Measurements from ENCODE around the gene PHKG2.

PHKG2 gene

DNA sequence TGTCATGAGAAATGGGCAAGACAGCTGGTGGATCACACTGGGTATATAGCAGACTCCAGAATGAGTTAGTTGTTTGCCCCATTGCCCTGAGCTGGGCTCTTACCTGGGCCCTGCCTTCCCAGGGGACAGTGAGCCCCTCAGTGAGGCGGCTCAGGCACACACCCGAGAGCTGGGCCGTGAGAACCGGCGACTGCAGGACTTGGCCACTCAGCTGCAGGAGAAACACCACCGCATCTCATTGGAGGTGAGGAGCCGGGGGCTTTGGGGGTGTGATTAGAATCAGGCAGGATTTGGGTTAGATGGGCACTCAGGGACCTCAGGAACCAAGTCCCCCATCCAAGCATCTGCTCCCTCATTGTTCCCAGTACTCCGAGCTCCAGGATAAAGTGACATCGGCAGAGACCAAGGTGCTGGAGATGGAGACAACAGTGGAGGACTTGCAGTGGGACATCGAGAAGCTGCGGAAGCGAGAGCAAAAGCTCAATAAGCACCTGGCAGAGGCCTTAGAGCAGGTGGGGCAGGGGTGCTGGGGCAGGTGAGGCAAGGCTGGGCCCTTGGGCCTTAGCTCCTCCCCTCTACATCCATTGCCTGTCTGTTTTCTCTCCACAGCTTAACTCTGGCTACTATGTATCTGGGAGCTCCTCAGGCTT lies 16.7 kb downstream of the PHKG2 start:
- TF ChIP-seq, protein P1, sequence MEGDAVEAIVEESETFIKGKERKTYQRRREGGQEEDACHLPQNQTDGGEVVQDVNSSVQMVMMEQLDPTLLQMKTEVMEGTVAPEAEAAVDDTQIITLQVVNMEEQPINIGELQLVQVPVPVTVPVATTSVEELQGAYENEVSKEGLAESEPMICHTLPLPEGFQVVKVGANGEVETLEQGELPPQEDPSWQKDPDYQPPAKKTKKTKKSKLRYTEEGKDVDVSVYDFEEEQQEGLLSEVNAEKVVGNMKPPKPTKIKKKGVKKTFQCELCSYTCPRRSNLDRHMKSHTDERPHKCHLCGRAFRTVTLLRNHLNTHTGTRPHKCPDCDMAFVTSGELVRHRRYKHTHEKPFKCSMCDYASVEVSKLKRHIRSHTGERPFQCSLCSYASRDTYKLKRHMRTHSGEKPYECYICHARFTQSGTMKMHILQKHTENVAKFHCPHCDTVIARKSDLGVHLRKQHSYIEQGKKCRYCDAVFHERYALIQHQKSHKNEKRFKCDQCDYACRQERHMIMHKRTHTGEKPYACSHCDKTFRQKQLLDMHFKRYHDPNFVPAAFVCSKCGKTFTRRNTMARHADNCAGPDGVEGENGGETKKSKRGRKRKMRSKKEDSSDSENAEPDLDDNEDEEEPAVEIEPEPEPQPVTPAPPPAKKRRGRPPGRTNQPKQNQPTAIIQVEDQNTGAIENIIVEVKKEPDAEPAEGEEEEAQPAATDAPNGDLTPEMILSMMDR (IDR thresholded peaks at IDR 0.05; ENCODE audit: low read depth, low read length, missing control alignments) = no peak
- DNase-seq (ENCODE audit: extremely low read depth, low read depth) = no peak

DNA sequence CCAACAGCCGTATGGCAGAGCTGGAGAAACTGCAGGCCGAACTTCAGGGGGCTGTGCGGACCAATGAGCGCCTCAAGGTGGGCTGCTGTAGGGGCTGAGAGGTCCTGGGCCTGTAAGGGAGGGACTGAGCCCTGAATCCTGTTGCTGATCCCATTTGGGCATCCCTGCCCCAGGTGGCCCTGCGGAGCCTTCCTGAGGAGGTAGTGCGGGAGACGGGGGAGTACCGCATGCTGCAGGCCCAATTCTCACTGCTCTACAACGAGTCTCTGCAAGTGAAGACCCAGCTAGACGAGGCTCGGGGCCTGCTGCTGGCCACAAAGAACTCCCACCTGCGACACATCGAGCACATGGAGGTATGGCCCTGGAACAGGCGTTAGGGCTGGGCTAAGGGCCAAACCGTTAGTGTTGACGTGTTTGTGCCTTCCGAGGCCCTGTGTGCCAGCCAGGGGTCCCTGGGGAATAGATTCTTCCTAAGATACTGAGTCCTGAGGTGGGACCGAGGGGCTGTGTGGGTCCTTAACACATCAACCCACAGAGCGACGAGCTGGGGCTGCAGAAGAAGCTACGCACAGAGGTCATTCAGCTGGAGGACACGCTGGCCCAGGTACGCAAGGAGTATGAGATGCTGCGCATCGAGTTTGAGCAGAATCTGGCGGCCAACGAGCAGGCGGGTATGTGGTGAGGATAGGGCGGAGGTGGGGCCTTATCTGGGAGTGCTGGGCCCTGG lies 18.1 kb downstream of the PHKG2 start:
- no peak for DNase-seq (ENCODE audit: extremely low read depth, low read depth)
- H3K4me3 ChIP-seq (replicated peaks; ENCODE audit: low read depth, low read length) = no peak overlapping the region
- TF ChIP-seq, protein P1 (IDR thresholded peaks at IDR 0.05; ENCODE audit: low read depth, low read length, missing control alignments) = no peak

More for the DNA sequence above, 16.7 kb downstream of the PHKG2 start:
- H3K4me3 ChIP-seq (replicated peaks; ENCODE audit: low read depth, low read length) = no peak overlapping the region

DNA sequence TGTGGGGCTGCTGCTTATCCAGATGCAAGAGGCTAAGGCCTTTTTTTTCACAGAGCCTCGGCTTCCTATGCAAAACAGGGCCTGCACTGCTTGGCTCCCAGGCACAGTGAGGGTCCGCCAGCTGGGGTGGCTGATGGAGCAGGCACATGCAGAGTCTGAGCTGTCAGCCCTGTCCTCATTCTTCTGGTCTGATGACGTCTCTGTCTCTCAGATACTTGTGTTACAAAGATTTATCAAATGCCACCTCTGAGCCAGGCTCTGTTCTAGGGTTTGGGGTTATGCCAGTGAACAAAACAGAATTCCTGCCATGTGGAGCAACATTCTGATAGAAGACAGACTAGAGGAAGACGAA lies 18.7 kb downstream of the PHKG2 start:
- H3K4me3 ChIP-seq (replicated peaks; ENCODE audit: low read depth, low read length) = no peak overlapping the region
- TF ChIP-seq, protein P1 (IDR thresholded peaks at IDR 0.05; ENCODE audit: low read depth, low read length, missing control alignments) = no peak
- no peak for DNase-seq (ENCODE audit: extremely low read depth, low read depth)

GRCh38 chr16:30767767-30768465 lies 19.7 kb downstream of the PHKG2 start:
- DNase-seq (ENCODE audit: extremely low read depth, low read depth) = no peak
- no peak overlapping the region for H3K4me3 ChIP-seq (replicated peaks; ENCODE audit: low read depth, low read length)
- TF ChIP-seq, protein P1 (IDR thresholded peaks at IDR 0.05; ENCODE audit: low read depth, low read length, missing control alignments) = no peak

GRCh38 chr16:30768583-30769181 lies 20.5 kb downstream of the PHKG2 start:
- DNase-seq (ENCODE audit: extremely low read depth, low read depth) = no peak
- H3K4me3 ChIP-seq (replicated peaks; ENCODE audit: low read depth, low read length) = no peak overlapping the region
- TF ChIP-seq, protein P1 (IDR thresholded peaks at IDR 0.05; ENCODE audit: low read depth, low read length, missing control alignments) = no peak

GRCh38 chr16:30769379-30770089 lies 21.3 kb downstream of the PHKG2 start:
- TF ChIP-seq, protein P1 (IDR thresholded peaks at IDR 0.05; ENCODE audit: low read depth, low read length, missing control alignments) = no peak
- DNase-seq (ENCODE audit: extremely low read depth, low read depth) = no peak
- no peak overlapping the region for H3K4me3 ChIP-seq (replicated peaks; ENCODE audit: low read depth, low read length)
